HepG2 (cell line): ENCODE data around the gene TTC22. TPM values are rescaled to one million over a fixed set of nuclear protein-coding genes. Genes with fewer than 3 reads are reported as not detected.

Experiments
- AGO1 ChIP-seq: fragments of 200-400 bp; formaldehyde crosslinking; IDR thresholded peaks from 2 replicates; pipeline ENCODE4 v1.6.1; 2017; ENCODE audit warnings: mild to moderate bottlenecking, low read depth, low read length, moderate library complexity; ENCODE audit not compliant: poor library complexity, severe bottlenecking
- CENPT ChIP-seq: sonication (generic); formaldehyde crosslinking; IDR thresholded peaks from 2 replicates; pipeline ENCODE4 v1.8.0; 2022; ENCODE audit warnings: low read depth, mild to moderate bottlenecking, moderate library complexity, missing genetic modification reagents
- CSRNP2 ChIP-seq: sonication (generic); formaldehyde crosslinking; conservative IDR thresholded peaks from 2 replicates; pipeline ENCODE4 v1.8.0; 2022; ENCODE audit warnings: low read depth, missing genetic modification reagents
- HNRNPH1 ChIP-seq: fragments of 200-400 bp; formaldehyde crosslinking; optimal IDR thresholded peaks from 2 replicates; pipeline ENCODE3; 2017; ENCODE audit warnings: mild to moderate bottlenecking, low read depth, low read length
- KDM5A ChIP-seq: fragments of 200-600 bp; sonication (generic); IDR thresholded peaks from 2 replicates; pipeline ENCODE4 v1.7.0; 2018; ENCODE audit warnings: antibody characterized with exemption, mild to moderate bottlenecking, low read length, borderline replicate concordance
- KLF13 ChIP-seq: sonication (generic); formaldehyde crosslinking; IDR thresholded peaks from 2 replicates; pipeline ENCODE4 v1.4.0; 2020; ENCODE audit warnings: mild to moderate bottlenecking, missing genetic modification reagents
- MED1 ChIP-seq: sonication (generic); formaldehyde crosslinking; IDR thresholded peaks from 2 replicates; pipeline ENCODE4 v1.4.0; 2020; ENCODE audit warnings: missing genetic modification reagents
- MIER2 ChIP-seq: IDR thresholded peaks from 2 replicates; pipeline ENCODE4 v1.6.1; 2016; ENCODE audit warnings: missing biosample characterization, missing genetic modification reagents
- MYC ChIP-seq: sonication (generic); formaldehyde crosslinking; IDR thresholded peaks from 2 replicates; pipeline ENCODE4 v1.9.0; 2021; ENCODE audit warnings: missing genetic modification reagents, borderline replicate concordance
- NR2F2 ChIP-seq: IDR thresholded peaks from 2 replicates; pipeline ENCODE4 v1.6.1; 2012; ENCODE audit warnings: low read depth, inconsistent platforms, borderline replicate concordance
- PHF21A ChIP-seq: sonication (generic); formaldehyde crosslinking; IDR thresholded peaks from 2 replicates; pipeline ENCODE4 v1.5.0; 2020; ENCODE audit warnings: mild to moderate bottlenecking, missing genetic modification reagents
- PITX1 ChIP-seq: sonication (generic); formaldehyde crosslinking; IDR thresholded peaks from 2 replicates; pipeline ENCODE4 v1.5.1; 2020; ENCODE audit warnings: mild to moderate bottlenecking, missing genetic modification reagents
- SKI ChIP-seq: fragments of 450-650 bp; IDR thresholded peaks from one replicate; pipeline ENCODE4 v1.6.1; 2018; ENCODE audit warnings: mild to moderate bottlenecking; ENCODE audit not compliant: partially characterized antibody
- SNAI1 ChIP-seq: sonication (generic); formaldehyde crosslinking; IDR thresholded peaks from 2 replicates; pipeline ENCODE4 v1.5.0; 2020; ENCODE audit warnings: mild to moderate bottlenecking, missing genetic modification reagents, borderline replicate concordance
- STAT5B ChIP-seq: sonication (generic); formaldehyde crosslinking; IDR thresholded peaks from 2 replicates; pipeline ENCODE4 v1.4.0; 2020; ENCODE audit warnings: missing genetic modification reagents
- STAT6 ChIP-seq: sonication (generic); formaldehyde crosslinking; IDR thresholded peaks from 2 replicates; pipeline ENCODE4 v1.4.0; 2020; ENCODE audit warnings: missing genetic modification reagents, mild to moderate bottlenecking, borderline replicate concordance
- TOPORS ChIP-seq: sonication (generic); formaldehyde crosslinking; IDR thresholded peaks from 2 replicates; pipeline ENCODE4 v1.8.0; 2023; ENCODE audit warnings: mild to moderate bottlenecking, missing genetic modification reagents
- ZMYM2 ChIP-seq: sonication (generic); formaldehyde crosslinking; IDR thresholded peaks from 2 replicates; pipeline ENCODE4 v1.8.0; 2022; ENCODE audit warnings: mild to moderate bottlenecking, missing genetic modification reagents
- ZNF746 ChIP-seq: sonication (generic); formaldehyde crosslinking; IDR thresholded peaks from 2 replicates; pipeline ENCODE4 v1.8.0; 2022; ENCODE audit warnings: mild to moderate bottlenecking, missing genetic modification reagents
- ZSCAN5A ChIP-seq: sonication (generic); formaldehyde crosslinking; IDR thresholded peaks from 2 replicates; pipeline ENCODE4 v1.8.0; 2022; ENCODE audit warnings: mild to moderate bottlenecking, missing genetic modification reagents, borderline replicate concordance
- polyA plus RNA-seq, 8 experiments: library from polyadenylated mRNA; depleted of rRNA in 3 of 8; stranded (reverse) in 7 of 8; unstranded in 1 of 8; fragments of >200 nt; fragmentation: Illumina TruSeq in 4 of 8; extraction: Trizol in 4 of 8; gene quantifications; 2 replicates each; pipeline versions ENCODE4 v1.2.1 to v1.2.3, GENCODE V29; 2011 to 2016; ENCODE audit warnings: low read depth in 4 of 8, missing spikeins in 1 of 8, mixed read lengths in 1 of 8; ENCODE audit not compliant: insufficient read depth in 1 of 8
- total RNA-seq, 5 experiments: library from RNA; depleted of rRNA; stranded (reverse); fragments of >200 nt; fragmentation: Illumina TruSeq; extraction: Trizol; gene quantifications; 2 replicates each; pipeline ENCODE4 v1.2.3, GENCODE V29; 2016; ENCODE audit warnings: low read depth in 1 of 5
- TF ChIP-seq, protein P1 (sequence below): sonication (generic); formaldehyde crosslinking; IDR thresholded peaks from 2 replicates; pipeline ENCODE4 v1.5.1; 2020; ENCODE audit warnings: missing genetic modification reagents, mild to moderate bottlenecking, borderline replicate concordance

Gene TTC22
- total and polyA plus RNA-seq, 2 of the 13 experiments (the other 11 are each of a cell fraction or from before 2014, with no cell fraction given): not detected

- TF ChIP-seq PITX1 (CRISPR knock-in tag) (peak; percentile 67; the same call in 1 of the 2 replicates), MYC (CRISPR knock-in tag) (peak; percentile 76; the same call in 1 of the 2 replicates), AGO1 (peak; percentile 46), ZSCAN5A (CRISPR knock-in tag) (peak; percentile 22; the same call in 1 of the 2 replicates), MED1 (CRISPR knock-in tag) (0 out of 2 replicates have a peak, but pooled peaks have one; percentile 24), ZNF746 (no peak; the same call in 1 of the 2 replicates), CENPT (CRISPR knock-in tag) (no peak), KDM5A (no peak), TOPORS (CRISPR knock-in tag) (0 out of 2 replicates have a peak, but pooled peaks have one; percentile 23), STAT5B (CRISPR knock-in tag) (no peak), NR2F2 (no peak), STAT6 (CRISPR knock-in tag) (no peak), CSRNP2 (CRISPR knock-in tag) (no peak), SKI (no peak), HNRNPH1 (peak; percentile 56), PHF21A (CRISPR knock-in tag) (peak; percentile 67; the same call in 1 of the 2 replicates), SNAI1 (no peak), ZMYM2 (CRISPR knock-in tag) (no peak), MIER2 (CRISPR knock-in tag) (no peak), KLF13 (CRISPR knock-in tag) (no peak)
- TF ChIP-seq, protein P1, sequence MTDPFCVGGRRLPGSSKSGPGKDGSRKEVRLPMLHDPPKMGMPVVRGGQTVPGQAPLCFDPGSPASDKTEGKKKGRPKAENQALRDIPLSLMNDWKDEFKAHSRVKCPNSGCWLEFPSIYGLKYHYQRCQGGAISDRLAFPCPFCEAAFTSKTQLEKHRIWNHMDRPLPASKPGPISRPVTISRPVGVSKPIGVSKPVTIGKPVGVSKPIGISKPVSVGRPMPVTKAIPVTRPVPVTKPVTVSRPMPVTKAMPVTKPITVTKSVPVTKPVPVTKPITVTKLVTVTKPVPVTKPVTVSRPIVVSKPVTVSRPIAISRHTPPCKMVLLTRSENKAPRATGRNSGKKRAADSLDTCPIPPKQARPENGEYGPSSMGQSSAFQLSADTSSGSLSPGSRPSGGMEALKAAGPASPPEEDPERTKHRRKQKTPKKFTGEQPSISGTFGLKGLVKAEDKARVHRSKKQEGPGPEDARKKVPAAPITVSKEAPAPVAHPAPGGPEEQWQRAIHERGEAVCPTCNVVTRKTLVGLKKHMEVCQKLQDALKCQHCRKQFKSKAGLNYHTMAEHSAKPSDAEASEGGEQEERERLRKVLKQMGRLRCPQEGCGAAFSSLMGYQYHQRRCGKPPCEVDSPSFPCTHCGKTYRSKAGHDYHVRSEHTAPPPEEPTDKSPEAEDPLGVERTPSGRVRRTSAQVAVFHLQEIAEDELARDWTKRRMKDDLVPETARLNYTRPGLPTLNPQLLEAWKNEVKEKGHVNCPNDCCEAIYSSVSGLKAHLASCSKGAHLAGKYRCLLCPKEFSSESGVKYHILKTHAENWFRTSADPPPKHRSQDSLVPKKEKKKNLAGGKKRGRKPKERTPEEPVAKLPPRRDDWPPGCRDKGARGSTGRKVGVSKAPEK (CRISPR knock-in tag): no peak
These were observed 36.8 kb downstream of the TTC22 start, which contains the start of gene PARS2 (continued) for GRCh38 chr1:54764133-54764921.
